ENCODE data around the gene SGPL1.

SGPL1 gene

GRCh38 chr10:70810967-70811366 is 4.8 kb upstream of the SGPL1 start:
- DNase-seq (ENCODE audit: low read depth) = no peak

DNA sequence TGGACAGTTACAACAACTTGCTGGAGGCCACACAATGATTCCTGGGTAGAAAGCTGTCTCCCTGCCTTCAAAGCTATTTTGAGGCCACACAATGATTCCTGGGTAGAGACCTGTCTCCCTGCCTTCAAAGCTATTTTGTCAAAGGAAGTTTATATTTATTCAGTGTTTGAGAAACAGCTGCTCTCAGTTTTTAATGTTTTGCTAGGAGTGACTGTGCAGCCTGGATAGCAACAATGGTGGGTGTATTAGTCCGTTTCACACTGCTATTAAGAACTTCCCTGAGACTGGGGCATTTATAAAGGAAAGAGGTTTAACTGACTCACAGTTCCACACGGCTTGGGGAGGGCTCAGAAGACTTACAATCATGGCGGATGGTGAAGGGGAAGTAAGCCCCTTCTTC is 3.9 kb upstream of the SGPL1 start:
- DNase-seq (ENCODE audit: low read depth) = no peak

- DNase-seq (ENCODE audit: low read depth) = no peak
These were observed 2.9 kb upstream of the SGPL1 start for GRCh38 chr10:70812814-70813213.

DNA sequence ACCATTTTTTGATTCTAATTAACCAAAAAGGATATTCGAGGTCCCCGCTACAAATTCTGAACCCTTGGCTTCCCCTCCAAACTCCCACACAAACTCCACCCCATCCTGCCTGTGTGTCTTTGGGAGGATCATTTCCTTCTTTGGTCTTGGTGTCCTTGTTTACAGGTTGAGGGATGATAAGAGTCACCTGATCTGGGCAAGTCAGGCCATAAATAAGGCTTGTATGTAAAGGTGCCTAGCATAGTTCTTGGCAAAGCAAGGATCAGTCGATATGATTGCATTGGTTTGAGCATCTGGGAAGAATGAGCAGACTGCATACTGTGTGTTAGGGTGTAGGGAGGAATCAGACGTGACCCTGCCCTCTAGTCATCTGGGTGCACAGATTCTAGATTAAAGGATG is 1.6 kb upstream of the SGPL1 start:
- DNase-seq (ENCODE audit: low read depth) = no peak

DNA sequence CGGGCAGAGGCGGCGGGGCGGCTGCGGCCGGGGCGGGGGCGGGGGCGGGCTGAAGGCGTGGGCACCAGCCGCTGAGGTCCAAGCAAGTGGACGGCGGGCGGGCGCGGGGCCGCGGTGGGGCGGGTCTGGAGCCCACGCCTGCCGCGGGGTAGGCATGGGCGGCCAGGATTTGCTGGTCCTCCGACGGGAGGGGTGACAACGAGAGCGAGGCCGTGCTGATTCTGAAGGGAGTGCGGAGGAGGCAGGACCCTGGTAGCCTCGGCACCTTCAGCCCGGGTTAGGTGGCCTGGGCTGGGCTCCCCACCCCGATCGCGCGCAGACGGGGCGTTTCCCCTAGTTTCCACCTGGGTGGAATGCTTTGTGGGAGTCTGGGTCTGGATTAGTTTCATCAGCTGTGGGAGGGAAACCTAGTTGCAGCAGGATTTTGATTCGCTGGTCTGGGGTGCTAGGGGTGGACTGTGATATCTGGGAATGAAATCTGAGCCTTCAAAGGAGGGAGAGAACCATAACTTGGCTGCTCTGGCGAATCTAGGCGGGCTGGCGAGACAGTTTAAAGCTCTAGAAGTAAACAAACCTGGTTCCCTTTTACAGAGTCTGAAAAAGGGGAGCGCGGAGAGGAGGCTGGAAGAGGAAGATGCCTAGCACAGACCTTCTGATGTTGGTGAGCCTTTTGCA is 609 bp downstream of the SGPL1 start:
- DNase-seq (ENCODE audit: low read depth) = peak; percentile 51

DNA sequence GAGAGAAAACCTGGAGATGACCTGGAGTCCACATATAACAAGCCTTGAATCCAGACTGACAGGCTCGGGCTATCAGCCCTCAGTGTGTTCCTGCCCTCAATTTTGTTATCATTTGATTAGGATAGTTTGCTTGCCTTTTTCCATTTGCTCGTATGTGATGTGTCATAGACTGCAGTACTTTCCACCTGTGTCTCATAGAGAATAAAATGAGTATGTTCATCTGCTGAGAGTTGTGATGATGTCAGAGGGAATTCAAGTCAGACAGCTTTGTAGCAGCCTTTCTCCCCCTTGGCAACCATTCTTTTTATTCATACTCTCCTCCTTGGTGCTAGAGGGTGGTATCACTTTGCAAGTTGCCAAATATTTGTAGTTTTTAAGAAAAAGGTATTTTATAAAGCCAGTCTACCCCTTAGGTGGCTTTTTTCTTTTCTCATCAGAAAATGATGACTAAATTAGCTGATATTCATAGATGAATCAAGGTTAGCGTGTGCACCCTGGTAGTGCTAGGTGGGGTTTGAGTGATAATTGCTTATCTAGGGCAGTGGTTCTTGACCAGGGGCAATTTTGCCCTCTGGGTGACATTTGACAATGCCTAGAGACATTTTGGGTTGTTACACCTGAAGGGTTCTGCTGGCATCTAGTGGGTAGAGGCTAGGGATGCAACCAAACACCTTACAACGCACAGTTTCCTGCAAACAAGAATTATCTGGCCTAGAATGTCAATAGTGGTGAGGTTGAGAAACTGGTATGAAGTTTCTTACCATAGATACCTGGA is 5.4 kb downstream of the SGPL1 start:
- no peak for DNase-seq (ENCODE audit: low read depth)

- DNase-seq (ENCODE audit: low read depth) = no peak
These were observed 6.5 kb downstream of the SGPL1 start for GRCh38 chr10:70822076-70822820.

GRCh38 chr10:70827086-70827757 is 11.5 kb downstream of the SGPL1 start:
- no peak for DNase-seq (ENCODE audit: low read depth)

- no peak for DNase-seq (ENCODE audit: low read depth)
These were observed 13.2 kb downstream of the SGPL1 start for GRCh38 chr10:70828923-70829322.

DNA sequence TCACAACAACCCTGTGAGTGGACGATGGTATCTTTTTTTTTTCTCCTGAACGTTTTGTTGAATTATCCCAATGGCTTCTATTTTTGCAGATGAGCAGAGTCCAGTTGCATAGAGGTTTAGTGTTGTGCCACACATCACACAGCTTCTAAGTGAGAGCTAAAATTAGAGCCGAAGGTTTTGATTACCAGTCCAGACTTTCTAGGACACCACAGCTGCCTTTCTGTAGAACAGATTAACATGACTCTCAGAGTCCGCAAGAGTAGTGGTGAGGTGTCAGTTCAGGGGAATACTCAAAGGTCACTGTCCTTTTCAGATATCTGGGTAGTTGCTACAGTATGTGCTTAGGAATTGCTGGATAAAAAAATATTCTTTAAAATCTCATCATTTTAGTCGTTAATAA is 13.8 kb downstream of the SGPL1 start:
- DNase-seq (ENCODE audit: low read depth) = no peak

DNA sequence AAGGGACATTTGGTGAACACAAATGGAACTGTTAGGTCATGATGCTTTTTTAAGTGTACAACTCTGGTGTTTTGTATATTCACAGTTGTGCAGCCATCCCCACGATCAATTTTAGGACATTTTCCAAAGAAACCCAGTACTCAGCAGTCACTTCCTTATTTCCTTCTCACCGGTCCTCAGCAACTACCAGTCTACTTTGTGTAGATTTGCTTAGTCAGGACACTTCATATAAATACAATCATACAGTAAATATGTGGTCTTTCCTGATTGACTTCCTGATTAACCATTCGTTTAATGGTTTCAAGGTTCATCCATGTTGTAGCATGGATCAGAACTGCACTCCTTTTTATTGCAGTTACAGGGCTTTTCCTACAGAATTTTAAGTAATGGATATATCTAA is 14.4 kb downstream of the SGPL1 start:
- DNase-seq (ENCODE audit: low read depth) = no peak

- no peak for DNase-seq (ENCODE audit: low read depth)
These were observed 16.5 kb downstream of the SGPL1 start for GRCh38 chr10:70832221-70832620.

DNA sequence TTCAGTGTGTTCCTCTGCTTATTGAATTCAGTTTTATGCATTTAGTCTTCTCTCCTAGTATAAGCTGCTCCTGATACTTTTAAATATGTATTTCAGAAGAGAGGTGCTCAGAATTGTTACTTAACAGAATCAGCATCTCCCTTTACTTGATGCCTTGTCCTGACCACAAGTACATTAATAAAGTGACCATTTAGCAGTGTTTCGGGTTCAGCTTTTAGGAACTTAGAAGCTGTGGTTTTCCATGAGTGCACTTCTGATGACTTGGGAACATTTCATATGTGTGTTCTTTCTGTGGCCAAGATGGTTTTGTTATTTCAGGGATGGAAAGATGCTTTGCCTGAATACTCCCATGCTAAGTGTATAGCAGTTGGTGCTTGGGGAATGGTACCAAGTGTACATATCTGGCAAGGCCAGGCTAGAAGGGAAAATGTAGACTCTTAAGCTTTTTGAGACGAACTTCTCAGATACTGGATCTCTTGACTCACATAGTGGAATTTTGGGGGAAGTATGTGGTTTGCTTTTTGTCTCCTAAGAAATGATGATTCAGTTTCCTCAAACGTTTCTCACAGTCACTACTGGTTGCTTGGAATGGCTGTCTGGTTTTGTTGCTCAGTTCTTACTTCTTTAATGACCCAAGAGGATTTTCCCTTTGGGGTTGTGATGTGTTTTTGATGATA is 17.2 kb downstream of the SGPL1 start:
- DNase-seq (ENCODE audit: low read depth) = no peak

GRCh38 chr10:70833601-70834000 is 17.9 kb downstream of the SGPL1 start:
- DNase-seq (ENCODE audit: low read depth) = no peak

- DNase-seq (ENCODE audit: low read depth) = no peak
These were observed 18.3 kb downstream of the SGPL1 start for GRCh38 chr10:70834021-70834420.

GRCh38 chr10:70834441-70835151 is 18.8 kb downstream of the SGPL1 start:
- no peak for DNase-seq (ENCODE audit: low read depth)

- DNase-seq (ENCODE audit: low read depth) = no peak
These were observed 20.6 kb downstream of the SGPL1 start for GRCh38 chr10:70836319-70836718.

- no peak for DNase-seq (ENCODE audit: low read depth)
These were observed 21.9 kb downstream of the SGPL1 start for GRCh38 chr10:70837660-70838059.

DNA sequence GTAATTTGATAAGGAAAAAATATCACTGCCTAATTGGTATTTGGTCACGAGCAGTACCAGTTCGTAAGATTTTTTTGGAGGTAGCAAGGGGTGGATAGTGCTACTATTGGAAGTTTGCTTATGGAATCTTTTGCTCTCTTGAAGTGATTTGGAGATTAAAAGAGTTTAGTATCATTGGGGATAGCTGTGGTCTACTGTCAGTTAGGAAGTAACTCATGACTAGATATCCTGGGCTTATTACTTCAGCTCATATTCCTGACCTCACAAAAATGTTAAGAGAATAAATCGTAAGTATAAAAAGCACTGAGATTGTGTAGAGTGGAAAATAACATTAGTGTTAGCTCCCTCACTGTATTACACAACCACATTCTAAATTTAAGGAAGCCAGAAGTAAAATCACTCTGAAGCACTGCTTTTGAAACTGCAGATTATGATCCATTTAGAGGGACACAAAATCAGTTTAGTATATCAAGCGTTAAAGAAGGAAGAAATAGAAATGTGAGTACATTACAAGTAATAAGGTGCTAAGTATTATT is 22.6 kb downstream of the SGPL1 start:
- DNase-seq (ENCODE audit: low read depth) = no peak

DNA sequence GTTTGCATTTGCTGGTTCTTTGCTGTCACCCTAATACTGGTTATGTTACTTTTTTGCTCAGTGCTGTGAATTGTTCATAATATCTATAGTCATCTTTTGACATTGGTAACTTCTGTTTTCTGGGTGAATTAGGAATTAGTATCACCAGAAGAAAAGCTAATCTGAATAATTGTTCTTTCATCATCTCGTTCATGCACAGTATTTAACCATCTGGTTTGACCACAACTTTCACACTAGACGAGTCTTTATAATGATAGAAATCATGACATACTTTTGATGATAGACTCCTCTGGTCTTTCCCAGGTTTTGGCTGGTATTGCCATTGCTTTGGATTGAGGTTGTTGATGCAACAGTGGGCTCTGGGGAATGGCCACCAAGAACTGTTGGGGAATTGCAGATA is 25.1 kb downstream of the SGPL1 start:
- DNase-seq (ENCODE audit: low read depth) = no peak

- no peak for DNase-seq (ENCODE audit: low read depth)
These were observed 27.6 kb downstream of the SGPL1 start for GRCh38 chr10:70843333-70843732.

All from HS-27A (cell line).